Activated naive CD8-positive, alpha-beta T cell treated with anti-CD3 and anti-CD28 coated beads, Interleukin-2, amount 50 U/mL, for 24 hours (primary cell): ENCODE measurements around the gene ZNF451.

Source experiments
- ATAC-seq: fragments of 150-1000 bp; cut with Tn5 transposase; one replicate; pipeline ENCODE4 v1.10.0; 2021
- DNase-seq: peaks from one replicate; pipeline ENCODE4 v3.0.0; 2021
- H3K27ac Mint-ChIP-seq: one replicate; pipeline ENCODE4 v1.8.0; 2021; ENCODE audit warnings: mild to moderate bottlenecking, mixed read lengths
- H3K27me3 Mint-ChIP-seq: one replicate; pipeline ENCODE4 v1.8.0; 2021; ENCODE audit warnings: mixed read lengths
- H3K36me3 Mint-ChIP-seq: one replicate; pipeline ENCODE4 v1.8.0; 2021; ENCODE audit warnings: low read depth, mixed read lengths
- H3K4me1 Mint-ChIP-seq: one replicate; pipeline ENCODE4 v1.8.0; 2021; ENCODE audit warnings: mixed read lengths
- H3K4me3 Mint-ChIP-seq: one replicate; pipeline ENCODE4 v1.8.0; 2021; ENCODE audit warnings: mild to moderate bottlenecking, moderate library complexity, mixed read lengths
- H3K9me3 Mint-ChIP-seq: one replicate; pipeline ENCODE4 v1.8.0; 2021; ENCODE audit warnings: mixed read lengths

Gene ZNF451

DNA sequence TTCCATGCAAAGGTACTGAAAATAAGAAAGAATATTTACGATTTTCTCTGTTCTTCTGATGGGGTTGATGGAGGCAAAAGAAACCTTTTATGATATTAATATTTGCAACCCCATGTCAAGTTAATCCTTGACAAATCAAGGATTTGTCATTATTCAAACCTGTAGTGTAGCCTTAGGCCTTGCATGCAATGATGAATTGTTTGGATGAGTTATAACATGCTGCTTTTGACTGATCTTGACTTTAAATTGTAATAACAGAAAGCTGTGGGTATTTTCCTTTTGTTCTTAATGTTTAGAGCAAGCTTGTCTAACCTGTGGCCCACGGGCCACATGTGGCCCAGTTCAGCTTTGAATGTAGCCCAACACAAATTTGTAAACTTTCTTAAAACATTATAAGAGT is 69.1 kb downstream of the ZNF451 start:
- DNase-seq (no peak), ATAC-seq (no peak)
- Mint-ChIP-seq H3K36me3 (peaks cover 36% of the 10 kb centered on the region), H3K4me1 (peaks cover 9% of the 10 kb centered on the region), H3K4me3 (no peak overlapping the region), H3K27ac (no peak overlapping the region), H3K27me3 (no peaks in the 10 kb centered on the region), H3K9me3 (peaks cover 4% of the 10 kb centered on the region)

- DNase-seq (no peak), ATAC-seq (no peak)
- Mint-ChIP-seq H3K36me3 (peaks cover 50% of the 10 kb centered on the region), H3K4me3 (no peak overlapping the region), H3K27me3 (no peaks in the 10 kb centered on the region), H3K4me1 (peaks cover 9% of the 10 kb centered on the region), H3K9me3 (peaks cover 16% of the 10 kb centered on the region), H3K27ac (no peak overlapping the region)
Measured at GRCh38 chr6:57162028-57162427, 72.0 kb downstream of the ZNF451 start.

DNA sequence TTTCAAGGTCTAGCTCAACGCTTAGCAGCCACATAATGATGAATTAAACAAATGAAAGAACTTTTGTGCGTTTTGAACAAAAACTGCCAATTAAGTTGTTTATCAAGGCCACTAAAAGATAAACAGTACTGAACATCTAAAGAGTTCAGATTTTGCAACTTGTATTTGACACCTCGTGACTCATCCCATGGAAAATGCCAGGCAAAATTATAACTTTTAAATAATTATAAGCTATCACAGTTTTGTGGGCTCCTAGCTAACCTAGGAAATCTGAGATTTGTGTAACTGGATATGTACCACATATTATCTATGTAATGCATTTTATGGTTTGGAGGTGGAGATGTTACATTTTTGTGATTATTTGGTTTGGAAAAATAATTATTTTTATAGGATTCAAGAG is 72.5 kb downstream of the ZNF451 start:
- Mint-ChIP-seq H3K4me3 (no peak overlapping the region), H3K36me3 (peaks cover 53% of the 10 kb centered on the region), H3K4me1 (peaks cover 9% of the 10 kb centered on the region), H3K9me3 (peaks cover 16% of the 10 kb centered on the region), H3K27me3 (no peaks in the 10 kb centered on the region), H3K27ac (no peak overlapping the region)
- DNase-seq (no peak), ATAC-seq (no peak)

DNA sequence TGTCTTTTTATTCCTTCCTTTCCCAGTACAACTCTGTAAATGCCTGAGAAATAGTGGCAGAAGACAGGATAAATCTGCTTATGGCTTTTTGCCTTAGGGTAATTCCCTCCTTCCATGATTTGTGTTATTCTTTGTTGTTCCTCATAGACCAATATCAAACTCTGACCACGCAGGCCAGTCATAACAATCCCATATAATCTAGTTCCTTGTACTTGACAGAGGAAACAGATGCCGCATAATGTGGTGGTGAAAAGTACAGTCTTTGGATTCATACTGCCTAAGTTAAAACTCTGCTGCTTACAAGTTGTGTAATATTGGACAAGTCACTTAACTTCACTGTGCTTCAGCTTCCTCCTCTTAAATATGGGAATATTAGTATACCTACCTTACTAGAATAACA is 74.0 kb downstream of the ZNF451 start:
- peaks cover 16% of the 10 kb centered on the region for H3K9me3 Mint-ChIP-seq
- ATAC-seq (no peak), DNase-seq (no peak)
- no peaks in the 10 kb centered on the region for H3K4me1 Mint-ChIP-seq
- H3K27ac Mint-ChIP-seq, result no peak overlapping the region
- peaks cover 48% of the 10 kb centered on the region for H3K36me3 Mint-ChIP-seq
- no peak overlapping the region for H3K4me3 Mint-ChIP-seq
- no peaks in the 10 kb centered on the region for H3K27me3 Mint-ChIP-seq

- Mint-ChIP-seq H3K36me3 (peaks cover 46% of the 10 kb centered on the region), H3K4me1 (no peaks in the 10 kb centered on the region), H3K4me3 (no peak overlapping the region), H3K27me3 (no peaks in the 10 kb centered on the region), H3K9me3 (peaks cover 16% of the 10 kb centered on the region), H3K27ac (no peak overlapping the region)
- ATAC-seq (no peak), DNase-seq (no peak)
Measured at GRCh38 chr6:57165080-57165479, 75.1 kb downstream of the ZNF451 start.

- peak; percentile 92 for ATAC-seq
- H3K27me3 Mint-ChIP-seq, result no peaks in the 10 kb centered on the region
- H3K36me3 Mint-ChIP-seq, result peaks cover 5% of the 10 kb centered on the region
- peak within 1 kb of the TSS; percentile 91 for H3K4me3 Mint-ChIP-seq
- peak; percentile 90 for DNase-seq
- H3K4me1 Mint-ChIP-seq, result peaks cover 30% of the 10 kb centered on the region
- no peaks in the 10 kb centered on the region for H3K9me3 Mint-ChIP-seq
- H3K27ac Mint-ChIP-seq, result peak within 1 kb of the TSS; percentile 93
Measured at GRCh38 chr6:57172136-57173055, 82.4 kb downstream of the ZNF451 start, which contains the start of gene BAG2. BAG2 (plus strand) TSS chr6:57172326; CDS start chr6:57172698, 372 bp downstream.

- no peaks in the 10 kb centered on the region for H3K9me3 Mint-ChIP-seq
- peaks cover 33% of the 10 kb centered on the region for H3K4me1 Mint-ChIP-seq
- DNase-seq (peak; percentile 31), ATAC-seq (no peak)
- H3K27ac Mint-ChIP-seq, result peak overlapping the region; percentile 90
- peaks cover 5% of the 10 kb centered on the region for H3K36me3 Mint-ChIP-seq
- no peaks in the 10 kb centered on the region for H3K27me3 Mint-ChIP-seq
- peak overlapping the region; percentile 91 for H3K4me3 Mint-ChIP-seq
Measured at GRCh38 chr6:57173056-57173885, 83.3 kb downstream of the ZNF451 start.

DNA sequence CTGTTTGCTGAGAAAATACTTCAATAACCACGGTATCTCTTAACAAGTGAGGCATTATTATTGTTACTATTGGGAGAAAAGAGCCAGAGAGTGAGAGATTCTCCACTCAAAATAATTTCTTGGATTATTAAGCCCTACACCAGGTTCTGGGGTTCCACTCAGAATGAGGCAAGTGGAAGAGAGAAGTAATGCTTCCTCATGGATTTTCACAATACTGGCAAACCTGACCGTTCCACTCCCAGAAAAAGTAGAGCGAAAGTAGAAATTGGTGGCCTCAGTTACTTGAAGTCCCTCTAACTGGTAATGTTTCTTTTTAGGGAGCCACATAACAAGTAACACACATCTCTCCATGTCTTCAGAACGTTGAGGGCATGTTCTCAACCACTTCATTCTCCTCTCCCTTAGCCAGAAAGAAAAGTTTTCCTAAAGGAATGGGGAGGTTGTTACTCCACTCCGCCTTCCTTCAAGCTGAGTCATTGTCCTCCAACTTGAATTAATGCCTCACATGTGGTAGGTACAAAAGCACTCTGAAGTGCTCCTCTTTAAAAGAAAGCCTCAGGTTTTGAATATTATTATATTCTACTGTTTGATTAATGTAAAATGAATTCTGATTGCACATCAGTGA is 84.0 kb downstream of the ZNF451 start:
- Mint-ChIP-seq H3K9me3 (no peaks in the 10 kb centered on the region), H3K4me3 (peak overlapping the region; percentile 91), H3K27ac (peak overlapping the region; percentile 47), H3K36me3 (peaks cover 7% of the 10 kb centered on the region), H3K4me1 (peaks cover 33% of the 10 kb centered on the region), H3K27me3 (no peaks in the 10 kb centered on the region)
- ATAC-seq (no peak), DNase-seq (no peak)

- H3K27ac Mint-ChIP-seq, result no peak overlapping the region
- no peaks in the 10 kb centered on the region for H3K9me3 Mint-ChIP-seq
- H3K4me3 Mint-ChIP-seq, result peak overlapping the region; percentile 91
- no peaks in the 10 kb centered on the region for H3K27me3 Mint-ChIP-seq
- DNase-seq, result no peak
- H3K4me1 Mint-ChIP-seq, result peaks cover 33% of the 10 kb centered on the region
- no peak for ATAC-seq
- H3K36me3 Mint-ChIP-seq, result peaks cover 7% of the 10 kb centered on the region
Measured at GRCh38 chr6:57174511-57174907, 84.5 kb downstream of the ZNF451 start.

- peaks cover 25% of the 10 kb centered on the region for H3K4me1 Mint-ChIP-seq
- no peaks in the 10 kb centered on the region for H3K27me3 Mint-ChIP-seq
- H3K9me3 Mint-ChIP-seq, result no peaks in the 10 kb centered on the region
- DNase-seq (no peak), ATAC-seq (no peak)
- H3K36me3 Mint-ChIP-seq, result peaks cover 10% of the 10 kb centered on the region
- H3K27ac Mint-ChIP-seq, result no peak overlapping the region
- H3K4me3 Mint-ChIP-seq, result no peak overlapping the region
Measured at GRCh38 chr6:57177545-57178265, 87.7 kb downstream of the ZNF451 start.

GRCh38 chr6:57180596-57180995 is 90.6 kb downstream of the ZNF451 start:
- H3K4me1 Mint-ChIP-seq, result peaks cover 3% of the 10 kb centered on the region
- no peak overlapping the region for H3K4me3 Mint-ChIP-seq
- H3K36me3 Mint-ChIP-seq, result peaks cover 25% of the 10 kb centered on the region
- no peak overlapping the region for H3K27ac Mint-ChIP-seq
- no peak for DNase-seq
- no peaks in the 10 kb centered on the region for H3K27me3 Mint-ChIP-seq
- no peaks in the 10 kb centered on the region for H3K9me3 Mint-ChIP-seq
- no peak for ATAC-seq

DNA sequence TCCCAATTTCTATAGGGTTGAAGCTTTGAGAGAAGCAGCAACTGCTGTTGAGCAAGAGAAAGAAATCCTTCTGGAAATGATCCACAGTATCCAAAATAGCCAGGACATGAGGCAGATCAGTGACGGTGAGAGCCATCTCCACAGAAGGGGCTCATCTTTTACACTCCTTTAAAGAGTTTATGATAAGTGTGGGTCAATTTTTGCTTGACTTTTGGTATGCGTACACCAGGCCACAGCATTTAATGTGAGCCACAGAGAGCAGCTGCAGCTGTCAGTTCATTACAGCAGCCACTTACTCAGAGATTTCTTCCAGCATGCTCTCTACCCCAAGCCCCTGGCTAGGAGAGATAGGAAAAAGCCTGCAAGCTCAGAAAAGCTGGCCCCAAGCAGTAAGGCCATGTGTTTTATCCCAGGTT is 92.0 kb downstream of the ZNF451 start:
- DNase-seq, result no peak
- peaks cover 3% of the 10 kb centered on the region for H3K4me1 Mint-ChIP-seq
- no peak overlapping the region for H3K27ac Mint-ChIP-seq
- H3K9me3 Mint-ChIP-seq, result no peaks in the 10 kb centered on the region
- no peaks in the 10 kb centered on the region for H3K27me3 Mint-ChIP-seq
- ATAC-seq, result no peak
- peaks cover 28% of the 10 kb centered on the region for H3K36me3 Mint-ChIP-seq
- H3K4me3 Mint-ChIP-seq, result no peak overlapping the region

DNA sequence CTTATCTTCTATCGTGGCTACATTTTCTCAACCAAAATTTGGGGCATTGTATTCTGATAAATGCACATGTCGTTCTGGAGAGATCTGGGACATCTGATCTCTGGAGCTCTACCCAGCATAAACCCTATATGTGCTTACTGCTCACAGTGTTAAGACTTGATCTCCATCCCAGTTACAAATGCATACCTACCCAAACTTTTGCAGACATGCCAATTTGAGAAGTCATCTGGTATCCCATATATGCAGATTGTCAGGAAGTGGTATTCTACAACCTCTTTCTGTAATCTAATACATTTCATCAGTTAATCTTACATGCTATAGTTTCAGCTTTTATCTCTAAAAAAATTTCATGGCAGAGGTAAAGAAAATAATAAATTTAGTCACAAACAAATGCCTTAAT is 93.3 kb downstream of the ZNF451 start:
- no peaks in the 10 kb centered on the region for H3K27me3 Mint-ChIP-seq
- H3K9me3 Mint-ChIP-seq, result no peaks in the 10 kb centered on the region
- no peak for DNase-seq
- peaks cover 28% of the 10 kb centered on the region for H3K36me3 Mint-ChIP-seq
- no peak for ATAC-seq
- H3K27ac Mint-ChIP-seq, result no peak overlapping the region
- H3K4me1 Mint-ChIP-seq, result no peaks in the 10 kb centered on the region
- H3K4me3 Mint-ChIP-seq, result no peak overlapping the region

GRCh38 chr6:57190140-57190539 is 100.2 kb downstream of the ZNF451 start:
- Mint-ChIP-seq H3K27me3 (no peaks in the 10 kb centered on the region), H3K9me3 (no peaks in the 10 kb centered on the region), H3K27ac (no peak overlapping the region), H3K36me3 (peaks cover 13% of the 10 kb centered on the region), H3K4me3 (no peak overlapping the region), H3K4me1 (no peaks in the 10 kb centered on the region)
- no peak for DNase-seq
- no peak for ATAC-seq
